HG03460 (cell line): Measurements from ENCODE around the gene SMIM44.

Source experiments
- ATAC-seq: cut with Tn5 transposase; IDR thresholded peaks from one replicate; pipeline ENCODE4 v1.9.1; 2021; ENCODE audit not compliant: unreplicated experiment

Gene SMIM44

GRCh38 chr19:3501780-3502179, 18.5 kb upstream of the SMIM44 start:
- no peak for ATAC-seq

GRCh38 chr19:3500429-3501101, 17.3 kb upstream of the SMIM44 start, which contains the start of gene DOHH:
DOHH (minus strand) TSS chr19:3500674; CDS start chr19:3496814, 3,860 bp downstream.
- peak; percentile 77 for ATAC-seq

- ATAC-seq: no peak
Observed at GRCh38 chr19:3499738-3500428, 16.6 kb upstream of the SMIM44 start.

- no peak for ATAC-seq
Observed at GRCh38 chr19:3497757-3498520, 14.7 kb upstream of the SMIM44 start.

DNA sequence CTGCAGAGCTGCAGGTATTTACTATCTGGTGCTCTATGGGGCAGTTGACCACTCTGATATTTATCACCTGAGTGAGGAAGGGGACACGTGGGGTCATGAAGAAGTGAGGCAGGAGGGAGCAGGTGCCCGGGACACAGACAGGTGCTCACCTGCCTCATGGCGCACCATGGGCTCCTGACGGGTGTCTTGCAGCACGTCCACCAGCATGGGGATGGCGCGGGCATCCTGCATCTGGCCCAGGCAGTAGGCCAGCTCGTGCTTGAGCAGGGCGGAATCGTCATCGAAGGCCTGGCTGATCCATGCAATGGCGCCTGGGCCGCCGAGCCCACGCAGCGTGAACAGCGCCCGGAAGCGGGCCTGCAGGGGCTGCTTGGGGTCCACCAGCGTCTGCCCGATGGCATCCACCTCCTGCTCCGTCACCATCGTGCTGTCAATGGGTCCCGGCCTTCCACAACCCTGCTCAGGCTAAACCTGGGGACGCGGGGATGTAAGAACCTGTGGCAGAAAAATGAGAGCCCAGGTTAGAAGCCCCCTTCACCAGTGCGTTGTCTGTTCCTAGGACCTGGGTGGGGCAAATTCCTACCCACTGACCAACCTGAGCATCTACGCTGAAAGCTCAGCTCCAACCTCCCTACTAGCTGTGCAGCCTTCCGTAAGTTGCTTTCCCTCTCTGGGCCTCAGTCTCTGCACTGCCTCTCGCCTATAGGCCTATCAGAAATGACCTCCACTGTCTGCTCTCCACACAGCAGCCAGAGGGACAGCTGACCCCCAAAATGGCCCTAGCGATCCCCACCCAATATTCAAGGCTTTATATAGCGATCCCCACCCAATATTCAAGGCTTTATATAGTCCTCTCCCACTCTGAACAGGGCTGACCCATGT, 13.4 kb upstream of the SMIM44 start:
- ATAC-seq: no peak

DNA sequence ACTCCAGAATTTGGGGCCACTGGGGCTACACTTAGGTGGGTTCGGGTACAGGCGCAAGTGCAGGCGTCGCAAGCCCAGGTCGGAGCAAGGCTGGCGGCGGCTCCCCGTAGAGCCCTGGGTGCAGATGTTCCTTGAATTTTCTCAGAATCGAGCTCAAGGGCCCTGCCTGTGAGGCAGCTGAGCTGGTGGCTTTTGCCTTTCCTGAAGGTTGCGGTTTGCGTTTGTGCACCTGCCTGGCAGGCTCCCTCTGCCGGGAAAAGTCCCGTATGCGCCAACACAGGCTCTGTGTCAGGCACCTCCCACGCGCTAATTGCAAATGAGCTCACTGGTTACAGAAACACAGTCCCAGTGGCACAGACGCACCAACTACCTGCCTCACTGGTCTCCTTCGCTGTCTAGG, 11.3 kb upstream of the SMIM44 start:
- no peak for ATAC-seq

- ATAC-seq: no peak
Observed at GRCh38 chr19:3494051-3494450, 10.8 kb upstream of the SMIM44 start.

- ATAC-seq: no peak
Observed at GRCh38 chr19:3493651-3494050, 10.4 kb upstream of the SMIM44 start.

GRCh38 chr19:3492919-3493318, 9.7 kb upstream of the SMIM44 start:
- ATAC-seq: no peak

DNA sequence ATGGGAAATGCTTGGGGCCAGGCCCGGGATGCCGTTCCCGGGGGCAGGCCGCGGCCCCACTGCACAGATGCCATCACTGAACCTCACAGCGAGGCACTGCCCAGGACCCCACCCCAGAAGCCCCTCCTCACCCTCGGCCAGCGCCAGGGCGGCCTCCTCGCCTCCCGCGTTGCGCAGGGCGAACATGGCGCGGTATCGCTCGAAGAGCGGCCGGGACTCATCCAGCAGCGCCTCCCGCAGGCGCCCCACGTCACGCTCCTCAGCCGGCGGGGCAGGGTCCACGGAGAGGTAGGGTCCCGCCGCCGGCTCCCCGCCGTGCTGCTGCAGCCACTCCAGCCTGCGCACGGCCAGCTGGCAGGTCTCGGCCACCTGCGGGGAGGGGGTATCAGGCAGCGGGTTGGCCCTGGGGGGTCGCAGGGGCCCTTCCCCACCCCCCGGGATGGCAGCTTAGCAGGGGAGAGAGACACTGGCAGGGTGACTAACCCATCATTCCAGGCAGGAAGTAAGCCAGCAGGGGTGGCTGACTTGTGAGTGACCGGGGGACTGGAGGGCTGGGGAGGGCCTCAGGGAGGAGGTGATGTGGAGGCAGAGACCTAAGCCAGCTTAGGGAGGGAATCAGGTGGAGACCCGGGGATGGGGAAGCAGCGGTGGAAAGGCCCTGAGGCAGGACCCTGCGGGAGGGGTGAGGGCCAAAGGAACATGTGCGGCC, 9.0 kb upstream of the SMIM44 start:
- no peak for ATAC-seq

DNA sequence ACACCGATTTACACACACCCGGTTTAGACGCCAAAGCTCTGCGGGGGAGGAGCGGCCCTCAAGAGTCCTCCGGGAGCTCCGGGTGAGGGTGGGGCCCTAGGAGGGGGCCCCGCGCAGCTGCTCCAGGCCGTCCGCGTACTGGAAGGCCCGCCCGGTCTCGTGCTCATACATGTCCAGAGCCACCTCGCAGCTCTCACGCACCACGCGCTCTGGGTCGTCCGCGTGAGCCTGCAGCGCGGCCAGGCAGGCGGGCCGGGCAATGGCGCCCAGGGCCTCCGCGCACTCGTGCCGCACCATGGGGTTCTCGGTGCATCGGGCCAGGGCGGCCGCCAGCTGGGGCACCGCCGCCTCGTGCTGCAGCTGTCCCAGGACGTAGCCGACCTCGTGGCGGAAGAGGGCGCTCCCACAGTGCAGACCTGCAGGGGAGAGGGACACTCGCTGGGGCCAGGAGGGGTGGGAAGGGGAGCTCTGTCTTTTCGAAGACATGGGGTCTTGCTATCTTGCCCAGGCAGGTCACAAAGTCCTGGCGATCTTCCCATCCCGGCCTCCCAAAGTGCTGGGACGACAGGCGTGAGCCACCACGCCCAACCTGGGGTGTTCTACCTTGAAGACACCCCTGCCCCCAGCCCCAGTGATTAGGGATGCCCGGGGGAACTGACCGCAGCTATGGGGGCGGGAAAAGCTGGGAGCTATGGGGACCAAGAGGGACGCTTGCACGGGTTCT, 8.3 kb upstream of the SMIM44 start:
- ATAC-seq: no peak

- ATAC-seq: no peak
Observed at GRCh38 chr19:3482507-3483225, 575 bp downstream of the SMIM44 start.

DNA sequence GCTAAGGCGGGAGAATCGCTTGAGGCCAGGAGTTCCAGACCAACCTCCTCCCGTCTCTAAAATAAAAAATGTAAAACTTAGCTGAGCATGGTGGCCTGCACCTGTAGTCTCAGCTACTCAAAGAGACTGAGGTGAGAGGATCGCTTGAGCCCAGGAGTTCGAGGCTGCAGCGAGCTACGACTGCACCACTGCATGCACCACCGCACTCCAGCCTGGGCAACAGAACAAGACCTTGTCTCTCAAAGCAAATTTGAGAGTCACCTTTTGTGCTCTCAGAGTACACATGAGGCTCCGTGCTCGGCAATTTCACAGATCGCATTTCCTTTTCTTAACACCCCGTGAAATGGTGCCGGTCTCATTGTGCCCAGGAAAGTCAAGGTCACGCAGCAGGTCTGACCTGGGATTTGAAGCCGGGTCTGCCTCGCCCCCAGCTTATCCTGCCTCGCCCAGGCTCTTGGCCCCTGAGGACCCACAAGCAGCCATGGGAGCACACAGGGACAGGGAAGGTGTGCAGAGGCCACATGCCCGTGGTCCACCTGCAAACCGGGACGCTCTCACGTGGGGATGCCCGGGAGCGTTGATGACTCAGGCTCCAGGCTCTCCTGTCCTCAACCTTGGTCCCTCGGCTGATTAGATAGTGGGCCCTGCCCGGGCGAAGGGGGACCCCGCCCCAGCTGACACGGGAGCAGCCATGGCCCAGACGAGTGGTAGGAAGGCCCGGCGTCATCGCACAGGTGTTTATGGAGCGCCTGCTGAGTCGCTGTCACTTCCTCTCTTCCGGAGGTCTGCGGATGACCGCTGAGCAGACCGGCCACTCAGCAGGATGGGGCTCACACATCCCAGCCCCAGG, 1.8 kb downstream of the SMIM44 start:
- no peak for ATAC-seq

DNA sequence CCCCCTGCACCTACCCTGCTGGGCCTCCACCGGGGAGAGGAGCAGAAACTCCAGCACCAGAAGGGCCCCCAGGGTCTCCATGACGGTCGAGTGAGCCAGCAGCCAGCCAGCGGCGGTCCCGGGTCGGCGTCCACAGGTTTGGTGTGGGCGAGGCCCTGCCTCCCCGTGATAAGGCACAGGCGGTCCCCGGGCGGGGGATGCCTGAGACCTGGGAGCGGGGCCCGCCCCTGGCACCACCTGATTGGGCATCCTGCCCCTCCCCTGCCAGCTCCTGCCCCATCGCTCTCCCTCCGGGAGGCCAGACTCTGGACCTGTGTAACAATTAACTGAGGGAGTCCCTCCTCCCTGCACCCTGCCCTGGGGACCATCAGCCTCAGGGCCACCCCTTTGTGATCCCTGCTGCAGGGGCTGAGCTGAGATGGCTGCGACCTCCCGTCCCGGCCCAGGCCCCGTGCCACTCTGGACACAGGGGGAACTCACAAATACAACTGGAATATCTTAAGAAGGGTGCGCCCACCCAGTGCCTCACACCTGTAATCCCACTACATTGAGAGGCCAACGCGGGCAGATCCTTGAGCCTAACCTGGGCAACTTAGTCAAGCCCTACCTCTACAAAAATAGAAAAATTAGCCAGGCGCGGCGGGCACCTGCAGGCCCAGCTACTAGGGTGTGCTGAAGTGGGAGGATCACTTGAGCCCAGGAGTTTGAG, 2.7 kb downstream of the SMIM44 start, which contains the start of gene SMIM24:
SMIM24 (minus strand) TSS at position 143 of the 709 bp plus-strand sequence; CDS start at position 81, 62 bp downstream.
- no peak for ATAC-seq

- ATAC-seq: no peak
Observed at GRCh38 chr19:3479834-3480215, 3.4 kb downstream of the SMIM44 start.

DNA sequence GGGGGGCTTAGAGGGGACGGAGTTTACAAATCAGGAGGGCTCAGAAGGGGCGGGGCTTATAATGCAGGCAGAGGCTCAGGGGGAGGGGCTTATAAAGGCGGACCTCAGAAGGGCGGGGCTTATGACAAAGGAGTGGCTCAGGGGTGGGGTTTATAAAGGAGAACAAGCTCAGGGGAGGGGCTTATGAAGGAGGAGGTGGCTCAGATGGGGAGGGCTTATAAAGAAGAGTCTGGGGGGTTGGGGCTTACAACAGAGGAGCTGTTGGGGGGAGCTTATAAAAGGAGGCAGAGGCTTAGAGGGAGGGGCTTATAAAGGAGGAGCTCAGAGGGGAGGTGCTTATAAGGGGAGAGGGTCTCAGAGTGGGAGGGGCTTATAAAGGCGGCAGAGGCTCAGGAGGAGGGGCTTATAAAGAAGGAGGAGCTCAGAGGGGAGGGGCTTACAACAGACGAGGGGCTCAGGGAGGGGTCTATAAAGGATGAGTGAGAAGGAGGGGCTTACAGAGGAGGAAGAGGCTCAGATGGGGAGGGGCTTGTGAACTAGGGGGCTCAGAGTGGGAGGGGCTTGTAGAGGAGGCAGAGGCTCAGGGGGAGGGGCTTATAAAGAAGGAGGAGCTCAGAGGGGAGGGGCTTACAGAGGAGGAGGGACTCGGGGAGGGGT, 3.9 kb downstream of the SMIM44 start:
- ATAC-seq: no peak
